Measurements from ENCODE around the gene MBNL3. TPM values are rescaled to one million over a fixed set of nuclear protein-coding genes. Genes with fewer than 3 reads are reported as not detected.
A peak's percentile ranks its signal among the peaks of the same experiment; 100 is the strongest.

The MBNL3 gene
- 15.6 TPM for polyA plus RNA-seq (2012; ENCODE audit: insufficient read depth, insufficient read length)

GRCh38 chrX:132488819-132489577, at the start of gene MBNL3:
MBNL3 (minus strand) TSS chrX:132489038; CDS start chrX:132439611, 49,427 bp downstream.
- peak within 1 kb of the TSS; percentile 62 for H3K4me3 ChIP-seq (ENCODE audit: low read length)
- DNase-seq (ENCODE audit: low read depth, low spot score) = peak; percentile 58

GRCh38 chrX:132533409-132533808, 44.6 kb upstream of the MBNL3 start:
- H3K4me3 ChIP-seq (ENCODE audit: low read length) = no peak overlapping the region
- DNase-seq (ENCODE audit: low read depth, low spot score) = no peak

GRCh38 chrX:132532913-132533312, 44.1 kb upstream of the MBNL3 start:
- DNase-seq (ENCODE audit: low read depth, low spot score) = no peak
- no peak overlapping the region for H3K4me3 ChIP-seq (ENCODE audit: low read length)

GRCh38 chrX:132532097-132532496, 43.3 kb upstream of the MBNL3 start:
- DNase-seq (ENCODE audit: low read depth, low spot score) = no peak
- H3K4me3 ChIP-seq (ENCODE audit: low read length) = no peak overlapping the region

GRCh38 chrX:132520792-132521191, 32.0 kb upstream of the MBNL3 start:
- H3K4me3 ChIP-seq (ENCODE audit: low read length) = no peak overlapping the region
- no peak for DNase-seq (ENCODE audit: low read depth, low spot score)

- no peak overlapping the region for H3K4me3 ChIP-seq (ENCODE audit: low read length)
- no peak for DNase-seq (ENCODE audit: low read depth, low spot score)
These were observed 31.4 kb upstream of the MBNL3 start for GRCh38 chrX:132520213-132520612.

GRCh38 chrX:132518401-132518800, 29.6 kb upstream of the MBNL3 start:
- no peak for DNase-seq (ENCODE audit: low read depth, low spot score)

GRCh38 chrX:132508834-132509233, 20.0 kb upstream of the MBNL3 start:
- no peak for DNase-seq (ENCODE audit: low read depth, low spot score)
- no peak overlapping the region for H3K4me3 ChIP-seq (ENCODE audit: low read length)

More at GRCh38 chrX:132518401-132518800, 29.6 kb upstream of the MBNL3 start:
- no peak overlapping the region for H3K4me3 ChIP-seq (ENCODE audit: low read length)

GRCh38 chrX:132505116-132505515, 16.3 kb upstream of the MBNL3 start:
- no peak for DNase-seq (ENCODE audit: low read depth, low spot score)
- no peak overlapping the region for H3K4me3 ChIP-seq (ENCODE audit: low read length)

GRCh38 chrX:132504417-132504816, 15.6 kb upstream of the MBNL3 start:
- no peak overlapping the region for H3K4me3 ChIP-seq (ENCODE audit: low read length)
- DNase-seq (ENCODE audit: low read depth, low spot score) = no peak

GRCh38 chrX:132501606-132502005, 12.8 kb upstream of the MBNL3 start:
- no peak overlapping the region for H3K4me3 ChIP-seq (ENCODE audit: low read length)
- no peak for DNase-seq (ENCODE audit: low read depth, low spot score)

- H3K4me3 ChIP-seq (ENCODE audit: low read length) = no peak overlapping the region
- DNase-seq (ENCODE audit: low read depth, low spot score) = no peak
These were observed 8.6 kb upstream of the MBNL3 start for GRCh38 chrX:132497432-132497831.

- DNase-seq (ENCODE audit: low read depth, low spot score) = no peak
These were observed 4.3 kb upstream of the MBNL3 start for GRCh38 chrX:132493095-132493494.

GRCh38 chrX:132491191-132491590, 2.4 kb upstream of the MBNL3 start:
- DNase-seq (ENCODE audit: low read depth, low spot score) = peak; percentile 32
- peak overlapping the region; percentile 62 for H3K4me3 ChIP-seq (ENCODE audit: low read length)

More at GRCh38 chrX:132493095-132493494, 4.3 kb upstream of the MBNL3 start:
- H3K4me3 ChIP-seq (ENCODE audit: low read length) = no peak overlapping the region

GRCh38 chrX:132489578-132490419, 961 bp upstream of the MBNL3 start:
- peak; percentile 37 for DNase-seq (ENCODE audit: low read depth, low spot score)
- H3K4me3 ChIP-seq (ENCODE audit: low read length) = peak overlapping the region; percentile 62

- peak; percentile 28 for DNase-seq (ENCODE audit: low read depth, low spot score)
- peak overlapping the region; percentile 62 for H3K4me3 ChIP-seq (ENCODE audit: low read length)
These were observed 595 bp downstream of the MBNL3 start for GRCh38 chrX:132488180-132488705.

- no peak overlapping the region for H3K4me3 ChIP-seq (ENCODE audit: low read length)
- DNase-seq (ENCODE audit: low read depth, low spot score) = no peak
These were observed 2.1 kb downstream of the MBNL3 start for GRCh38 chrX:132486599-132487178.

- DNase-seq (ENCODE audit: low read depth, low spot score) = no peak
- H3K4me3 ChIP-seq (ENCODE audit: low read length) = no peak overlapping the region
These were observed 4.9 kb downstream of the MBNL3 start for GRCh38 chrX:132483951-132484350.

GRCh38 chrX:132483488-132483887, 5.3 kb downstream of the MBNL3 start:
- no peak overlapping the region for H3K4me3 ChIP-seq (ENCODE audit: low read length)
- no peak for DNase-seq (ENCODE audit: low read depth, low spot score)
